Measurements from ENCODE around the gene DNAJB6.

Gene DNAJB6

GRCh38 chr7:157426463-157427301 is 89.9 kb downstream of the DNAJB6 start:
- no peaks in the 10 kb centered on the region for H3K27me3 ChIP-seq (ENCODE audit: control insufficient read depth, insufficient read depth, low read length)
- no peak overlapping the region for H3K4me2 ChIP-seq (ENCODE audit: low read length)
- no peaks in the 10 kb centered on the region for H3K36me3 ChIP-seq (ENCODE audit: control insufficient read depth, insufficient read depth, low read length)
- no peak for TF ChIP-seq CTCF (IDR thresholded peaks at IDR 0.05)
- no peaks in the 10 kb centered on the region for H3K4me1 ChIP-seq
- H3K9me3 ChIP-seq (ENCODE audit: control insufficient read depth, low read length) = no peaks in the 10 kb centered on the region
- H3K4me3 ChIP-seq (ENCODE audit: low read depth, low read length) = no peak overlapping the region
- no peak overlapping the region for H2AFZ ChIP-seq
- no peak overlapping the region for H3K9ac ChIP-seq
- H3K79me2 ChIP-seq = no peaks in the 10 kb centered on the region
- no peak overlapping the region for H3K27ac ChIP-seq

DNA sequence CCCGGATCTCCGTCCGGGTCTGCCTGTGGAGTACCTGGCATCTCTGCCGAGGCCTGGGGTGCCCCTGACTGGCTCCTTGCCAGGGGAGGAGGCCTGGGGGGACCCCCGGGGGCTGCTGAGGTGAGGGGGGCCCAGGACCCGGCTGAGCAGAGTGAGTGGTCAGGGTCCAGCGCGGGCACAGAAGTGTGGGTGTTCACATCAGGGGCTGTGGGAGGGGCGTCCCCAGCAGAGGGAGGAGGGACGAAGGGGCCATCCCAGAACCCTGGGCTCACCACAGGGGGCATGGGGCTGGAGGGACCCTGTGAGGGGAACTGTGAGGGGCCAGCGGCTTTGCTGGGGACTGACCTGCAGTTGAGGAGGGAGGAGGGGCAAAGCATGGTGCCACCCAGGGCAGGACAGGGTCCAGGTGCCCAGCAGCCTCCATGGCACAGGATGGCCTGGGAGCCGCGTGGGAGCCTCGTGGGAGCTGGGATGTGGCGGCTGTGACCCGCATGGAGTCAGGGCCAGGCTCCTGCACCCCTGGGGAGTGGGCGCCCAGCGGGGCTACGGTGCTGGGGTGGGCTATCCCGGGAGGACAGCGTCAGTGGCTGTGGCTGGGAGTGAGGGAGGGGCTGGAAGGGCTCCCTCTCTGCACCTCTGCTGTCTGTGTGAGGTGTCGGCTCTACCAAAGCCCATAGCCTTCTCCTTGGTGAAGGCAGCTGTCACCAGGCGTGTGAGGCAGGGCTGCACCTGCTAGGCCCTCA is 91.2 kb downstream of the DNAJB6 start:
- Histone ChIP-seq H3K27ac (no peak overlapping the region), H3K4me2 (ENCODE audit: low read length) (no peak overlapping the region), H3K79me2 (no peaks in the 10 kb centered on the region), H3K9ac (no peak overlapping the region), H3K4me1 (no peaks in the 10 kb centered on the region), H3K27me3 (ENCODE audit: control insufficient read depth, insufficient read depth, low read length) (no peaks in the 10 kb centered on the region), H3K4me3 (ENCODE audit: low read depth, low read length) (no peak overlapping the region), H3K9me3 (ENCODE audit: control insufficient read depth, low read length) (no peaks in the 10 kb centered on the region), H3K36me3 (ENCODE audit: control insufficient read depth, insufficient read depth, low read length) (no peaks in the 10 kb centered on the region), H2AFZ (no peak overlapping the region)
- TF ChIP-seq CTCF (IDR thresholded peaks at IDR 0.05) = no peak

DNA sequence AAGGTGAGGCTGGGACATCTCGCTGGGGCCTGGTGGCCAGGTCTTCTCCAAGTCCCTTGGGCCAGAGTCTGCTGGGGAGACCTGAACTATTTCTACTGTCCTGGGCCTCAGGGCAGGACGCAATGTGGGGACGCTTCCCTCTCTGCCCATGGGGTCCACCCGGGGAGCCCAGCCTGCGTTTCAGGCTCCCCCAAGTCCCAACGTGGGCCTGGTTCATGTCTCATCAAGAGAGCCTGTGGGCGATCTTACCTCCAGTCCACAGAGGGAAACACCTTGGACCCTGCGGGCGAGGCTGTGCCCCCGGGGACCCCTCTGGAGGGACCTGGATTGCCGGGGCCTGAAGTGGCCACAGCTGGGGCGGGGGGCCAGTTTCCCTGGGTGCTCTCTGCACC is 91.7 kb downstream of the DNAJB6 start:
- no peaks in the 10 kb centered on the region for H3K27me3 ChIP-seq (ENCODE audit: control insufficient read depth, insufficient read depth, low read length)

DNA sequence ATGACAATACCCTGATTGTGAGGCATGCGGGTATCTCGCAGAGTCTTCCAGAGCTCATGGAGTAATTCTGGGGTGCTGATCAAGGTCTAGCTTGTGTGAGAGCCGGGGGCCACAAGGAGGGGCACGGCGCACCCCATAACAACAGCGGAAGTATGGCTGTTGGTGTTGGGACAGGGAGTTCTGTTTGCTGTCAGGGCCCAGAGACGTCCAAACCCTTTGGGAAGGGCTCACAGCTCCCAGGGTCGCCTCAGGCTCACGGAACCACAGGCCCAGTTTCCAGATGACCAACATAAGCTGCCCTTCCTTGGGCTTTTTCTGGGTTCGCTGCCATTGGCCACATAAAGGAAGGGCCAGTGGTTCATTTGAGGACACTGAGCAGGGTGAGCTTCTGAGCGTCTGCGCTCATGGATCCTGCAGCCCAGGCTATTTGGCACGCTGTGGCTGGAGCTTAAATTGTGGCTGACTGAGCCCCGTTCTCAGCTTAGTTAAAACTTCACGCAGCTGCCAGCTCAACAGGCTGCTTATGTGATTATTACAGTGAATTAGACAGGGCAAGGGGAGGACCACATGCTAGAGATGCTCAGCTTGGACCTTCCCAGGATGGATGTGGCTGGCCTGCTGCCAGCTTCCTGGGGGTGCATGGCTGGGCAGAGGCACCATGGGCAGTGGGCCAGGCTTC is 92.3 kb downstream of the DNAJB6 start:
- Histone ChIP-seq H3K4me1 (no peaks in the 10 kb centered on the region), H3K36me3 (ENCODE audit: control insufficient read depth, insufficient read depth, low read length) (no peaks in the 10 kb centered on the region), H3K4me3 (ENCODE audit: low read depth, low read length) (no peak overlapping the region), H3K79me2 (no peaks in the 10 kb centered on the region), H3K27me3 (ENCODE audit: control insufficient read depth, insufficient read depth, low read length) (no peaks in the 10 kb centered on the region), H3K27ac (no peak overlapping the region), H3K9ac (no peak overlapping the region), H3K9me3 (ENCODE audit: control insufficient read depth, low read length) (no peaks in the 10 kb centered on the region), H3K4me2 (ENCODE audit: low read length) (no peak overlapping the region), H2AFZ (no peak overlapping the region)
- no peak for TF ChIP-seq CTCF (IDR thresholded peaks at IDR 0.05)

More for the DNA sequence above, 91.7 kb downstream of the DNAJB6 start:
- Histone ChIP-seq H3K4me1 (no peaks in the 10 kb centered on the region), H3K4me2 (ENCODE audit: low read length) (no peak overlapping the region), H3K27ac (no peak overlapping the region), H3K4me3 (ENCODE audit: low read depth, low read length) (no peak overlapping the region), H3K9me3 (ENCODE audit: control insufficient read depth, low read length) (no peaks in the 10 kb centered on the region), H3K36me3 (ENCODE audit: control insufficient read depth, insufficient read depth, low read length) (no peaks in the 10 kb centered on the region), H3K79me2 (no peaks in the 10 kb centered on the region), H2AFZ (no peak overlapping the region), H3K9ac (no peak overlapping the region)
- no peak for TF ChIP-seq CTCF (IDR thresholded peaks at IDR 0.05)

Measured in parathyroid adenoma (tissue), 2 donors.